GM12878 (cell line): ENCODE measurements around the gene ADPRS. TPM values are rescaled to one million over a fixed set of nuclear protein-coding genes. Genes with fewer than 3 reads are reported as not detected.

Experiments
- ATAC-seq: fragments of 200-7000 bp; cut with Tn5 transposase; 3 replicates; pipeline ENCODE4 v1.9.1; 2020; ENCODE audit warnings: mild to moderate bottlenecking, moderate library complexity
- BruUV-seq: library from RNA; stranded (reverse); fragments of 400-500 nt; replicated peaks from 2 replicates; lab custom pipeline; 2021; lab: Mats Ljungman, UMichigan
- CTCF ChIA-PET: fragments of 300-600 bp; sonication (Branson Sonifier 250); formaldehyde crosslinking; extraction: SDS; loops from one replicate; lab custom pipeline; 2021; ENCODE audit warnings: inconsistent platforms; lab: Yijun Ruan, JAX
- POLR2A ChIA-PET: fragments of 350-600 bp; formaldehyde crosslinking; extraction: SDS; loops from one replicate; lab custom pipeline; 2021; ENCODE audit warnings: inconsistent platforms; lab: Charles Lee
- RAD21 ChIA-PET: fragments of 300-600 bp; sonication (Branson Sonifier 250); formaldehyde crosslinking; loops from one replicate; lab custom pipeline; 2023; ENCODE audit warnings: antibody characterized with exemption; ENCODE audit not compliant: unreplicated experiment; lab: Charles Lee
- SMC1A ChIA-PET: fragments of 300-600 bp; sonication (Branson Sonifier 250); formaldehyde crosslinking; loops from one replicate; lab custom pipeline; 2023; ENCODE audit not compliant: unreplicated experiment, uncharacterized antibody; lab: Charles Lee
- DNase-seq: peaks from one replicate; pipeline ENCODE4 v3.0.0-alpha.2; 2011; ENCODE audit warnings: low read depth, low spot score
- FAIRE-seq: peaks from 3 replicates; lab custom pipeline; 2011; peaks lifted over from hg19 to GRCh38; lab: Jason Lieb, UNC
- H2AFZ ChIP-seq: 2 replicates; pipeline ENCODE4 v1.6.0; 2011; ENCODE audit warnings: low read depth, low read length, control low read depth; ENCODE audit not compliant: control insufficient read depth
- H3K27ac ChIP-seq: 2 replicates; pipeline ENCODE4 v1.5.1; 2011; ENCODE audit warnings: control low read depth; ENCODE audit not compliant: control insufficient read depth, insufficient read depth
- H3K27me3 ChIP-seq, 2 experiments: replicated peaks in 1 of 2; 2 replicates each; pipeline versions ENCODE4 v1.6.0 to v1.6.1; 2011; ENCODE audit warnings: low read length in 1 of 2; ENCODE audit not compliant: control insufficient read depth in 2 of 2, insufficient read depth in 2 of 2
- H3K36me3 ChIP-seq, 2 experiments: 2 replicates each; pipeline ENCODE4 v1.5.1; 2011; ENCODE audit warnings: low read length in 1 of 2; ENCODE audit not compliant: control insufficient read depth in 2 of 2, insufficient read depth in 2 of 2
- H3K4me1 ChIP-seq: 2 replicates; pipeline ENCODE4 v1.6.1; 2011; ENCODE audit warnings: mild to moderate bottlenecking, low read length, moderate library complexity, mixed read lengths; ENCODE audit not compliant: control insufficient read depth, insufficient read depth
- H3K4me2 ChIP-seq: 2 replicates; pipeline ENCODE4 v1.6.0; 2011; ENCODE audit warnings: control low read depth; ENCODE audit not compliant: control insufficient read depth, insufficient read depth
- H3K4me3 ChIP-seq: fragments of 200-600 bp; sonication (generic); 2 replicates; pipeline ENCODE4 v1.5.1; 2016
- H3K79me2 ChIP-seq: 2 replicates; pipeline ENCODE4 v1.6.0; 2011; ENCODE audit warnings: low read length; ENCODE audit not compliant: control insufficient read depth, insufficient read depth
- H3K9ac ChIP-seq: 2 replicates; pipeline ENCODE4 v1.8.0; 2011; ENCODE audit warnings: low read length, control low read depth, mixed read lengths; ENCODE audit not compliant: control insufficient read depth, insufficient read depth
- H3K9me3 ChIP-seq: replicated peaks from 3 replicates; pipeline ENCODE4 v1.5.1; 2011; ENCODE audit warnings: mild to moderate bottlenecking, low read length; ENCODE audit not compliant: control insufficient read depth, insufficient read depth
- H4K20me1 ChIP-seq: 2 replicates; pipeline ENCODE4 v1.6.0; 2011; ENCODE audit not compliant: control insufficient read depth, insufficient read depth
- ETV6 ChIP-seq, 2 experiments: fragments of 450-650 bp in 1 of 2; IDR thresholded peaks in 1 of 2; conservative IDR thresholded peaks in 1 of 2; 2 replicates each; pipeline ENCODE4 v1.6.1; 2014; ENCODE audit warnings: antibody characterized with exemption in 1 of 2, borderline replicate concordance in 1 of 2, low read depth in 1 of 2, mild to moderate bottlenecking in 1 of 2, moderate library complexity in 1 of 2
- FOXM1 ChIP-seq: IDR thresholded peaks from 2 replicates; pipeline ENCODE4 v1.6.1; 2012; ENCODE audit warnings: low read depth, mild to moderate bottlenecking, inconsistent platforms, low read length, moderate library complexity
- RELA ChIP-seq: fragments of 450-650 bp; IDR thresholded peaks from 2 replicates; pipeline ENCODE4 v1.8.0; 2014; ENCODE audit warnings: borderline replicate concordance; ENCODE audit not compliant: partially characterized antibody
- RUNX3 ChIP-seq: IDR thresholded peaks from 2 replicates; pipeline ENCODE4 v1.6.1; 2012; ENCODE audit warnings: low read length, inconsistent platforms
- SMARCA5 ChIP-seq: fragments of 450-650 bp; IDR thresholded peaks from 2 replicates; pipeline ENCODE4 v1.6.1; 2017; ENCODE audit warnings: mild to moderate bottlenecking
- SREBF1 ChIP-seq: IDR thresholded peaks from 2 replicates; pipeline ENCODE4 v1.6.1; 2012; ENCODE audit warnings: mild to moderate bottlenecking, low read length
- SUPT20H ChIP-seq: IDR thresholded peaks from 2 replicates; pipeline ENCODE4 v1.6.1; 2011; ENCODE audit warnings: low read depth, mild to moderate bottlenecking, low read length, moderate library complexity, borderline replicate concordance; ENCODE audit not compliant: control insufficient read depth
- TCF3 ChIP-seq: IDR thresholded peaks from 2 replicates; pipeline ENCODE4 v1.6.1; 2012; ENCODE audit warnings: low read depth, mild to moderate bottlenecking, low read length, borderline replicate concordance; ENCODE audit not compliant: insufficient read depth
- ZNF384 ChIP-seq: IDR thresholded peaks from 2 replicates; pipeline ENCODE4 v1.6.1; 2012; ENCODE audit warnings: low read depth, mild to moderate bottlenecking, low read length, improper control_type of control experiment, borderline replicate concordance
- ZNF622 ChIP-seq: fragments of 450-650 bp; IDR thresholded peaks from 2 replicates; pipeline ENCODE4 v1.6.1; 2017; ENCODE audit warnings: mild to moderate bottlenecking, inconsistent platforms
- ZSCAN29 ChIP-seq: fragments of 450-650 bp; IDR thresholded peaks from 2 replicates; pipeline ENCODE4 v1.6.1; 2017; ENCODE audit warnings: mild to moderate bottlenecking, moderate library complexity
- WGBS: methylation state at CpG from one replicate; pipeline ENCODE4 v1.1.6; 2016; ENCODE audit warnings: low lambda C conversion rate; ENCODE audit not compliant: insufficient replicate concordance, insufficient coverage; ENCODE audit errors: missing lambda C conversion rate; 5-methylcytosine and 5-hydroxymethylcytosine counted together
- in situ Hi-C: fragments of 300-500 bp; cut with MboI; formaldehyde crosslinking; loops from 9 replicates; pipeline ENCODE4 v1.14.3; 2018; ENCODE audit warnings: mixed read lengths
- intact Hi-C: fragments of 100-400 bp; cut with micrococcal nuclease; formaldehyde crosslinking; loops from one replicate; pipeline ENCODE4 v1.14.2; 2022; ENCODE audit not compliant: unreplicated experiment
- polyA plus RNA-seq, 11 experiments: library from polyadenylated mRNA; depleted of rRNA in 4 of 11; unstranded in 6 of 11; stranded (reverse) in 5 of 11; fragments of >200 nt; fragmentation: Nextera tagmentation in 4 of 11; fragmentation: Illumina TruSeq in 1 of 11; extraction: Ambion mirVana in 4 of 11; extraction: Trizol in 1 of 11; gene quantifications; 1 replicate in 1 of 11; 2 replicates in 10 of 11; pipeline versions ENCODE4 v1.2.1 to v1.2.3, GENCODE V29; 2011 to 2016; ENCODE audit warnings: inconsistent platforms in 2 of 11, missing spikeins in 2 of 11, low read depth in 1 of 11
- total RNA-seq, 4 experiments: library from RNA; depleted of rRNA in 3 of 4; stranded (reverse); fragments of >200 nt in 3 of 4; fragmentation: Illumina TruSeq in 1 of 4; extraction: Trizol in 1 of 4; gene quantifications; 2 replicates each; pipeline versions ENCODE4 v1.2.1 to v1.2.3, GENCODE V29; 2013 to 2021
- TF ChIP-seq, protein P1 (sequence below): fragments of 450-650 bp; formaldehyde crosslinking; IDR thresholded peaks from 2 replicates; pipeline ENCODE4 v1.4.0; 2022; ENCODE audit warnings: mild to moderate bottlenecking, moderate library complexity

Gene ADPRS
- total and polyA plus RNA-seq, 10 of the 15 experiments (the other 5 are each of a cell fraction or from before 2014, with no cell fraction given) = 7.6 to 57.6 (median 39.1) TPM

GRCh38 chr1:36137226-36137625, 48.5 kb downstream of the ADPRS start:
- POLR2A ChIA-PET = no interaction called here
- in situ Hi-C loops = no loop called here
- H3K9me3 ChIP-seq = no peaks in the 10 kb centered on the region

More at GRCh38 chr1:36137226-36137625, 48.5 kb downstream of the ADPRS start:
- DNase-seq (no peak), FAIRE-seq (no peak), ATAC-seq (no peak)
- no peak overlapping the region for H3K27ac ChIP-seq
- SMC1A ChIA-PET = no interaction called here
- TF ChIP-seq ZNF622 (no peak), SUPT20H (no peak), RUNX3 (no peak), FOXM1 (no peak), SMARCA5 (no peak), ZNF384 (no peak), SREBF1 (no peak), RELA (no peak), ZSCAN29 (no peak), TCF3 (no peak), ETV6 (conservative IDR thresholded peaks at IDR 0.05 in 1 of 2, IDR thresholded peaks at IDR 0.05 in 1 of 2; ENCODE audit: borderline replicate concordance in 1 of 2, low read depth in 1 of 2) (no peak)
- TF ChIP-seq, protein P1, sequence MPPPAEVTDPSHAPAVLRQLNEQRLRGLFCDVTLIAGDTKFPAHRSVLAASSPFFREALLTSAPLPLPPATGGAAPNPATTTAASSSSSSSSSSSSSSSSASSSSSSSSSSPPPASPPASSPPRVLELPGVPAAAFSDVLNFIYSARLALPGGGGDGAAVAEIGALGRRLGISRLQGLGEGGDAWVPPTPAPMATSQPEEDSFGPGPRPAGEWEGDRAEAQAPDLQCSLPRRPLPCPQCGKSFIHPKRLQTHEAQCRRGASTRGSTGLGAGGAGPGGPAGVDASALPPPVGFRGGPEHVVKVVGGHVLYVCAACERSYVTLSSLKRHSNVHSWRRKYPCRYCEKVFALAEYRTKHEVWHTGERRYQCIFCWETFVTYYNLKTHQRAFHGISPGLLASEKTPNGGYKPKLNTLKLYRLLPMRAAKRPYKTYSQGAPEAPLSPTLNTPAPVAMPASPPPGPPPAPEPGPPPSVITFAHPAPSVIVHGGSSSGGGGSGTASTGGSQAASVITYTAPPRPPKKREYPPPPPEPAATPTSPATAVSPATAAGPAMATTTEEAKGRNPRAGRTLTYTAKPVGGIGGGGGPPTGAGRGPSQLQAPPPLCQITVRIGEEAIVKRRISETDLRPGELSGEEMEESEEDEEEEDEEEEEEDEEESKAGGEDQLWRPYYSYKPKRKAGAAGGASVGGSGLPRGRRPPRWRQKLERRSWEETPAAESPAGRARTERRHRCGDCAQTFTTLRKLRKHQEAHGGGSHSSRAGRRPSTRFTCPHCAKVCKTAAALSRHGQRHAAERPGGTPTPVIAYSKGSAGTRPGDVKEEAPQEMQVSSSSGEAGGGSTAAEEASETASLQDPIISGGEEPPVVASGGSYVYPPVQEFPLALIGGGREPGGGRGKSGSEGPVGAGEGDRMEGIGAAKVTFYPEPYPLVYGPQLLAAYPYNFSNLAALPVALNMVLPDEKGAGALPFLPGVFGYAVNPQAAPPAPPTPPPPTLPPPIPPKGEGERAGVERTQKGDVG (CRISPR knock-in tag) = no peak
- H3K27me3 ChIP-seq = no peaks in the 10 kb centered on the region
- intact Hi-C loops = no loop called here
- peaks cover 5% of the 10 kb centered on the region for H3K79me2 ChIP-seq
- CTCF ChIA-PET = interaction anchor here (1.5 to 4.7 kb wide), 2 partner anchors 12 to 36 kb away, joined by 4 to 56 read pairs; partner anchors contain the start of gene TRAPPC3
- no peak overlapping the region for H3K4me3 ChIP-seq
- H3K36me3 ChIP-seq = peaks cover 2 to 8% of the 10 kb centered on the region in 2 experiments; a peak in 2 of 4 replicates
- RAD21 ChIA-PET = no interaction called here
- H3K9ac ChIP-seq = no peak overlapping the region
- H2AFZ ChIP-seq = no peak overlapping the region
- no peak overlapping the region for H3K4me2 ChIP-seq
- peaks cover under 1% of the 10 kb centered on the region for H3K4me1 ChIP-seq
- H4K20me1 ChIP-seq = no peaks in the 10 kb centered on the region
- WGBS = 80% methylated on average over 5 of the region's 5 CpGs
- no TSS peak for BruUV-seq
